Transverse colon (tissue), 4 donors: Measurements from ENCODE around the gene EML4. TPM values are rescaled to one million over a fixed set of nuclear protein-coding genes. Genes with fewer than 3 reads are reported as not detected.

Experiments used
- DNase-seq: peaks from one replicate; pipeline ENCODE4 v3.0.0-alpha.2; 2019
- H3K27ac ChIP-seq, 4 donors: fragments of 200-600 bp; sonication (generic); 2 replicates each; pipeline ENCODE4 v1.5.1; 2016 to 2018; ENCODE audit warnings: inconsistent platforms in 4 of 4
- H3K27me3 ChIP-seq: fragments of 200-600 bp; sonication (generic); 2 replicates; pipeline ENCODE4 v1.5.1; 2017; ENCODE audit warnings: inconsistent platforms
- H3K36me3 ChIP-seq, 4 donors: fragments of 200-600 bp; sonication (generic); 2 replicates each; pipeline ENCODE4 v1.5.1; 2017 to 2019; ENCODE audit warnings: inconsistent platforms in 4 of 4
- H3K4me1 ChIP-seq, 4 donors: fragments of 200-600 bp; sonication (generic); 2 replicates each; pipeline ENCODE4 v1.5.1; 2017 to 2020; ENCODE audit warnings: inconsistent platforms in 4 of 4
- H3K4me3 ChIP-seq, 4 donors: fragments of 200-600 bp; sonication (generic); 1 replicate in 1 of 4; 2 replicates in 3 of 4; pipeline versions ENCODE4 v1.5.1 to v1.6.1; 2017 to 2019; ENCODE audit warnings: inconsistent platforms in 4 of 4
- H3K9me3 ChIP-seq, 2 donors: fragments of 200-600 bp; sonication (generic); 2 replicates each; pipeline ENCODE4 v1.5.1; 2017 to 2019; ENCODE audit warnings: inconsistent platforms in 2 of 2
- CTCF ChIP-seq, 5 experiments: fragments of 200-600 bp in 3 of 5; fragments of 450-650 bp in 2 of 5; sonication (generic) in 3 of 5; IDR thresholded peaks; 1 replicate in 2 of 5; 2 replicates in 3 of 5; pipeline ENCODE4 v1.5.1; 2016 to 2017; ENCODE audit warnings: antibody characterized with exemption in 5 of 5, inconsistent platforms in 3 of 5, mild to moderate bottlenecking in 2 of 5, moderate library complexity in 1 of 5
- EP300 ChIP-seq: sonication (generic); formaldehyde crosslinking; IDR thresholded peaks from one replicate; pipeline ENCODE4 v1.6.1; 2017; ENCODE audit warnings: antibody characterized with exemption, low read depth
- POLR2A ChIP-seq: fragments of 450-650 bp; IDR thresholded peaks from one replicate; pipeline ENCODE4 v1.6.1; 2016; ENCODE audit warnings: antibody characterized with exemption, mild to moderate bottlenecking, moderate library complexity
- POLR2AphosphoS5 ChIP-seq, 3 donors: sonication (generic); formaldehyde crosslinking; IDR thresholded peaks; one replicate each; pipeline ENCODE4 v1.6.1; 2016; ENCODE audit warnings: antibody characterized with exemption in 3 of 3
- WGBS, 2 donors: methylation state at CpG; one replicate each; pipeline ENCODE4 v1.1.5; 2018; ENCODE audit warnings: low coverage in 1 of 2; 5-methylcytosine and 5-hydroxymethylcytosine counted together
- in situ Hi-C, 4 donors: fragments of 200-750 bp; cut with MboI; loops; one replicate each; pipeline versions ENCODE4 v1.15.0 to v1.15.1; 2017; ENCODE audit warnings: low sequenced_read_pairs in 3 of 4, low pct_ligation_motif_present in 1 of 4, low pct_unique_long_range_greater_than_20kb in 1 of 4
- intact Hi-C: fragments of 100-400 bp; cut with DNase I; formaldehyde crosslinking; loops from one replicate; pipeline ENCODE4 v1.15.1; 2023; ENCODE audit warnings: low total_unique reads
- total RNA-seq, 4 donors: library from RNA; depleted of rRNA; stranded (reverse); fragments of >200 nt; gene quantifications; one replicate each; pipeline ENCODE4 v1.1.0, GENCODE V29; 2016

EML4 gene
- total RNA-seq, 4 donors from 2014 or later = 49.7 to 91.5 (median 67.5) TPM

- intact Hi-C loops (no loop called here), in situ Hi-C loops (no loop called here)
- H3K36me3 ChIP-seq = no peaks in the 10 kb centered on the region
- no peaks in the 10 kb centered on the region for H3K27me3 ChIP-seq
- DNase-seq = no peak
- TF ChIP-seq POLR2AphosphoS5 (IDR thresholded peaks at IDR 0.05) (no peak), POLR2A (no peak), CTCF (IDR thresholded peaks at IDR 0.05) (no peak), EP300 (no peak)
- no peak overlapping the region for H3K4me3 ChIP-seq
- no peaks in the 10 kb centered on the region for H3K9me3 ChIP-seq
- H3K4me1 ChIP-seq = no peaks in the 10 kb centered on the region
- H3K27ac ChIP-seq = no peak overlapping the region
Observed at GRCh38 chr2:42161444-42161843, 7.7 kb upstream of the EML4 start.

GRCh38 chr2:42163444-42164045 lies 5.6 kb upstream of the EML4 start:
- in situ Hi-C loops = no loop called here
- H3K27ac ChIP-seq = no peak overlapping the region
- H3K36me3 ChIP-seq = no peaks in the 10 kb centered on the region
- peaks cover 0 to 2% (median under 1%) of the 10 kb centered on the region in 4 donors for H3K4me1 ChIP-seq
- H3K4me3 ChIP-seq = no peak overlapping the region
- intact Hi-C loops = no loop called here
- no peaks in the 10 kb centered on the region for H3K9me3 ChIP-seq
- TF ChIP-seq EP300 = no peak
- TF ChIP-seq POLR2A = no peak
- no peak for TF ChIP-seq POLR2AphosphoS5 (IDR thresholded peaks at IDR 0.05)
- TF ChIP-seq CTCF (IDR thresholded peaks at IDR 0.05) = no peak
- 88 to 92% methylated on average over 6 to 8 of the region's 8 CpGs for WGBS, 2 donors
- H3K27me3 ChIP-seq = no peaks in the 10 kb centered on the region
- no peak for DNase-seq

GRCh38 chr2:42164046-42164445 lies 5.1 kb upstream of the EML4 start:
- intact Hi-C loops (no loop called here), in situ Hi-C loops (no loop called here)
- Histone ChIP-seq H3K4me3 (no peak overlapping the region), H3K36me3 (no peaks in the 10 kb centered on the region), H3K4me1 (peaks cover 0 to 6% (median 4%) of the 10 kb centered on the region in 4 donors), H3K9me3 (no peaks in the 10 kb centered on the region), H3K27ac (no peak overlapping the region), H3K27me3 (no peaks in the 10 kb centered on the region)
- TF ChIP-seq EP300 (no peak), CTCF (IDR thresholded peaks at IDR 0.05) (no peak), POLR2AphosphoS5 (IDR thresholded peaks at IDR 0.05) (no peak), POLR2A (no peak)
- no peak for DNase-seq
- WGBS, 2 donors = 60 to 65% methylated on average over 3 of the region's 3 CpGs

GRCh38 chr2:42164971-42165370 lies 4.2 kb upstream of the EML4 start:
- no peaks in the 10 kb centered on the region for H3K9me3 ChIP-seq
- intact Hi-C loops (no loop called here), in situ Hi-C loops (no loop called here)
- H3K27ac ChIP-seq = no peak overlapping the region
- H3K4me3 ChIP-seq = no peak overlapping the region
- no peaks in the 10 kb centered on the region for H3K27me3 ChIP-seq
- H3K36me3 ChIP-seq = no peaks in the 10 kb centered on the region
- no peak for DNase-seq
- WGBS, 2 donors = 0% methylated on average over 1 of the region's 1 CpG
- TF ChIP-seq POLR2AphosphoS5 (IDR thresholded peaks at IDR 0.05) (no peak), CTCF (IDR thresholded peaks at IDR 0.05) (no peak), EP300 (no peak), POLR2A (no peak)
- peaks cover 0 to 6% (median 4%) of the 10 kb centered on the region in 4 donors for H3K4me1 ChIP-seq
